Mesenchymal stem cell (in vitro differentiated cells and primary cell): Measurements from ENCODE around the gene CHRND.
A peak's percentile ranks its signal among the peaks of the same experiment; 100 is the strongest.

Experiments used
- DNase-seq: peaks from one replicate; pipeline ENCODE4 v3.0.0-alpha.2; 2013
- H2AFZ ChIP-seq: one replicate; pipeline ENCODE4 v1.6.1; 2013; ENCODE audit warnings: low read depth, mild to moderate bottlenecking, control low read depth, inconsistent platforms, low read length, moderate library complexity
- H2AK5ac ChIP-seq: 2 replicates; pipeline ENCODE4 v1.6.1; 2013; ENCODE audit warnings: low read length, moderate library complexity, mild to moderate bottlenecking, inconsistent platforms; ENCODE audit not compliant: severe bottlenecking
- H2BK120ac ChIP-seq: one replicate; pipeline ENCODE4 v1.6.1; 2013; ENCODE audit warnings: low read depth, mild to moderate bottlenecking, inconsistent platforms, low read length, moderate library complexity
- H2BK12ac ChIP-seq, 2 experiments: one replicate each; pipeline ENCODE4 v1.6.1; 2013; ENCODE audit warnings: inconsistent platforms in 2 of 2, low read length in 2 of 2, mild to moderate bottlenecking in 2 of 2, moderate library complexity in 2 of 2, control low read depth in 1 of 2
- H2BK15ac ChIP-seq: one replicate; pipeline ENCODE4 v1.6.1; 2013; ENCODE audit warnings: mild to moderate bottlenecking, low read depth, inconsistent platforms; ENCODE audit not compliant: poor library complexity, severe bottlenecking
- H2BK5ac ChIP-seq: 2 replicates; pipeline ENCODE4 v1.6.1; 2013; ENCODE audit warnings: low read depth, mild to moderate bottlenecking, low read length, control low read depth, inconsistent platforms; ENCODE audit not compliant: poor library complexity, severe bottlenecking
- H3K14ac ChIP-seq, 2 experiments: one replicate each; pipeline ENCODE4 v1.6.1; 2013; ENCODE audit warnings: inconsistent platforms in 2 of 2, low read length in 2 of 2, control low read depth in 1 of 2, mild to moderate bottlenecking in 1 of 2, moderate library complexity in 1 of 2
- H3K18ac ChIP-seq, 2 experiments: one replicate each; pipeline ENCODE4 v1.6.1; 2013; ENCODE audit warnings: inconsistent platforms in 2 of 2, low read length in 2 of 2, control low read depth in 1 of 2, low read depth in 1 of 2, mild to moderate bottlenecking in 1 of 2
- H3K23ac ChIP-seq, 2 experiments: one replicate each; pipeline ENCODE4 v1.6.1; 2013; ENCODE audit warnings: inconsistent platforms in 2 of 2, low read length in 2 of 2, mild to moderate bottlenecking in 2 of 2, moderate library complexity in 2 of 2, control low read depth in 1 of 2
- H3K27ac ChIP-seq: 2 replicates; pipeline ENCODE4 v1.5.1; 2013; ENCODE audit warnings: mild to moderate bottlenecking, moderate library complexity, low read length, control low read depth, inconsistent platforms; ENCODE audit not compliant: poor library complexity, severe bottlenecking
- H3K27me3 ChIP-seq, 2 experiments: 2 replicates each; pipeline versions ENCODE4 v1.6.1 to v1.7.0; 2013; ENCODE audit warnings: low read length in 2 of 2, mild to moderate bottlenecking in 2 of 2, moderate library complexity in 2 of 2, control low read depth in 1 of 2, inconsistent platforms in 1 of 2; ENCODE audit not compliant: control insufficient read depth in 1 of 2, insufficient read depth in 1 of 2
- H3K36me3 ChIP-seq, 2 experiments: 2 replicates each; pipeline versions ENCODE4 v1.6.1 to v1.7.0; 2013; ENCODE audit warnings: low read length in 2 of 2, control low read depth in 1 of 2, inconsistent platforms in 1 of 2, low read depth in 1 of 2, mild to moderate bottlenecking in 1 of 2; ENCODE audit not compliant: insufficient read depth in 2 of 2, control insufficient read depth in 1 of 2
- H3K4ac ChIP-seq, 2 experiments: one replicate each; pipeline ENCODE4 v1.6.1; 2013; ENCODE audit warnings: inconsistent platforms in 2 of 2, low read length in 2 of 2, mild to moderate bottlenecking in 2 of 2, moderate library complexity in 2 of 2, control low read depth in 1 of 2, low read depth in 1 of 2
- H3K4me1 ChIP-seq: 2 replicates; pipeline ENCODE4 v1.6.1; 2013; ENCODE audit warnings: low read depth, low read length, control low read depth; ENCODE audit not compliant: control insufficient read depth, insufficient read depth
- H3K4me2 ChIP-seq: 2 replicates; pipeline ENCODE4 v1.6.1; 2013; ENCODE audit warnings: low read length, mild to moderate bottlenecking, inconsistent platforms; ENCODE audit not compliant: poor library complexity, severe bottlenecking
- H3K4me3 ChIP-seq, 2 experiments: 2 replicates each; pipeline versions ENCODE4 v1.5.1 to v1.7.0; 2013; ENCODE audit warnings: low read length in 2 of 2, mild to moderate bottlenecking in 2 of 2, control low read depth in 1 of 2, low read depth in 1 of 2; ENCODE audit not compliant: insufficient read depth in 1 of 2
- H3K79me1 ChIP-seq: replicated peaks from 2 replicates; pipeline ENCODE4 v1.6.1; 2013; ENCODE audit warnings: mild to moderate bottlenecking, control low read depth, low read length, inconsistent platforms; ENCODE audit not compliant: poor library complexity, severe bottlenecking
- H3K9ac ChIP-seq: 2 replicates; pipeline ENCODE4 v1.7.0; 2013; ENCODE audit warnings: mild to moderate bottlenecking, low read length, moderate library complexity
- H3K9me3 ChIP-seq: 2 replicates; pipeline ENCODE4 v1.7.0; 2013; ENCODE audit warnings: mild to moderate bottlenecking, low read length; ENCODE audit not compliant: control insufficient read depth
- H4K8ac ChIP-seq: one replicate; pipeline ENCODE4 v1.6.1; 2013; ENCODE audit warnings: inconsistent platforms, mild to moderate bottlenecking, low read length, moderate library complexity
- H4K91ac ChIP-seq: one replicate; pipeline ENCODE4 v1.6.1; 2013; ENCODE audit warnings: mild to moderate bottlenecking, low read length, inconsistent platforms
- WGBS: methylation state at CpG from one replicate; pipeline ENCODE4 v1.1.7; 2013; ENCODE audit warnings: mixed read lengths; 5-methylcytosine and 5-hydroxymethylcytosine counted together

The CHRND gene

DNA sequence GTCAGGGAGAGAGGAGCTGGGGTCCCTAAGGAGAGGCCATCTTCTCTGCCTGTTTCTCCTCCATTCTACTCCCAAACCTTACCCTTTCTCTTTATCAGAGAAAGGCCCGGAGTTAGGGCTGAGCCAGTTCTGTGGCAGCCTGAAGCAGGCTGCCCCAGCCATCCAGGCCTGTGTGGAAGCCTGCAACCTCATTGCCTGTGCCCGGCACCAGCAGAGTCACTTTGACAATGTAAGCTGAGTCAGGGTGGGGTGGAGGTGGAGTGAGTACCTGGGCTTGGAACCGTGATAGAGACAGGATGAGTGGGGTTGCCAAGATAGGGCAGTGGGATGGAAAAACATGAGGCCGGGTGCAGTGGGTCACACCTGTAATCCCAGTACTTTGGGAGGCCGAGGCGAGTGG, 18.7 kb downstream of the CHRND start:
- no peak overlapping the region for H3K4ac ChIP-seq
- H2BK120ac ChIP-seq, result no peak overlapping the region
- no peak overlapping the region for H3K23ac ChIP-seq
- no peak overlapping the region for H3K27ac ChIP-seq
- DNase-seq, result no peak
- no peak overlapping the region for H4K91ac ChIP-seq
- no peak overlapping the region for H2BK15ac ChIP-seq
- no peak overlapping the region for H3K18ac ChIP-seq
- H3K9ac ChIP-seq, result no peak overlapping the region
- H4K8ac ChIP-seq, result no peak overlapping the region
- H3K4me3 ChIP-seq, result no peak overlapping the region
- peaks cover 2 to 11% of the 10 kb centered on the region in 2 experiments for H3K27me3 ChIP-seq
- H2BK12ac ChIP-seq, result no peak overlapping the region
- H3K4me1 ChIP-seq, result peaks cover 3% of the 10 kb centered on the region
- H3K36me3 ChIP-seq, result peaks cover 12 to 28% of the 10 kb centered on the region in 2 experiments
- peaks cover 3% of the 10 kb centered on the region for H3K9me3 ChIP-seq
- no peak overlapping the region for H2AFZ ChIP-seq
- H2BK5ac ChIP-seq, result no peak overlapping the region
- H2AK5ac ChIP-seq, result no peak overlapping the region
- WGBS, result 93% methylated on average over 6 of the region's 6 CpGs
- no peak overlapping the region for H3K4me2 ChIP-seq
- H3K14ac ChIP-seq, result no peak overlapping the region
- H3K79me1 ChIP-seq, result peaks cover 32% of the 10 kb centered on the region

DNA sequence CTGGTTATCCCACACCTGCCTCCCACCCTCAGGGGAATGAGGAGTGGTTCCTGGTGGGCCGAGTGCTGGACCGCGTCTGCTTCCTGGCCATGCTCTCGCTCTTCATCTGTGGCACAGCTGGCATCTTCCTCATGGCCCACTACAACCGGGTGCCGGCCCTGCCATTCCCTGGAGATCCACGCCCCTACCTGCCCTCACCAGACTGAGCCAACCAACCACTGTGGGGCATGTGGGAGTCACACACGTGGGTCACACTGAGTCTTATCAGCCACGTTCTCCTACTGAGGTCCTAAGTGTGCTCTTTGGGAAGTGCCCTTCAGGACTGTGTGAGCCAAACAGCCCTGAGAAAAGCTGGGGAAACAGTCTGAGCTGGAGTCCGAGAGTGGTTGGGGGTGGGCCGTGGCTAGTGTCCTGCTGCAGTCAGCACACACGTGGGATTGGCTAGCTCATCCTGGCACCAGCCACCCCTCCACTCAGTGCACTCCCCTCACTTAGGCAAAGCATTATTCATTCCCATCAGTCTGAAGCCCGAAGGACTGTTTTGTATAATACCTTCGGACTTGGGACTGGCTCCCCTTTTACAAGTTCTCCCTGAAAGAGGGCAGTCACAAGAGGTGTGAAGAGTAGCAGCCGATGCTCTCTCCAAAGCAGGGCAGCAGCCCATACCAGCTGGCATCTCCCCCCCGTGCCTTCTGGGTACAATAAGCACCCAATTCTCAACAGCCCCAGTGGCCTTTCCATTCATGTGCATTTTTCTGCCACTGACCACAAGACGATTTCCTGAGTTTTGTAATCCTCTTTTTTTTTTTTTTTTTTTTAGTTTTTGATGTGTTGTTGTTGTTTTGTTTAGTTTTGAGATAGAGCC, 19.8 kb downstream of the CHRND start:
- no peak overlapping the region for H2BK120ac ChIP-seq
- no peak overlapping the region for H3K9ac ChIP-seq
- 93% methylated on average over 16 of the region's 17 CpGs for WGBS

DNA sequence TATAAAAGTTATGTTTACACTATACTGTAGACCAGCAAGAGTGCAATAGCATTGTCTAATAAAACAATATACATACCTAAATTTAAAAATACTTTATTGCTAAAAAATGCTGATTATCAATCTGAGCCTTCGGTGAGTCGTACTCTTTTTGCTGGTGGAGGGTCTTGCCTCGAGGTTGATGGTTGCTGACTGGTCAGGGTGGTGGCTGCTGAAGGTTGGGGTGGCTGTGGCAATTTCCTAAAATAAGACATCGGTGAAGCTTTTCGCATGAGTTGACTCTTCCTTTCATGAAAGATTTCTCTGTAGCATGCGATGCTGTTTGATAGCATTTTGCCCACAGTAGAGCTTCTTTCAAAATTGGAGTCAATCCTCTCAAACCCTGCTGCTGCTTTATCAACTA, 22.0 kb downstream of the CHRND start:
- Histone ChIP-seq H3K27ac (no peak overlapping the region), H2AK5ac (no peak overlapping the region), H3K4me2 (no peak overlapping the region), H2BK12ac (no peak overlapping the region), H3K4me1 (peaks cover 7% of the 10 kb centered on the region), H4K8ac (no peak overlapping the region), H3K36me3 (peaks cover 20 to 31% of the 10 kb centered on the region in 2 experiments), H3K9me3 (peaks cover 3% of the 10 kb centered on the region), H3K4ac (no peak overlapping the region), H3K79me1 (peaks cover 32% of the 10 kb centered on the region), H3K9ac (no peak overlapping the region), H3K18ac (no peak overlapping the region), H2BK5ac (no peak overlapping the region), H2AFZ (no peak overlapping the region), H3K14ac (no peak overlapping the region), H3K4me3 (no peak overlapping the region), H3K23ac (no peak overlapping the region), H4K91ac (no peak overlapping the region), H2BK15ac (no peak overlapping the region), H3K27me3 (no peaks in the 10 kb centered on the region), H2BK120ac (no peak overlapping the region)
- no peak for DNase-seq
- 100% methylated on average over 6 of the region's 6 CpGs for WGBS

More for the DNA sequence above, 19.8 kb downstream of the CHRND start:
- Histone ChIP-seq H3K4ac (no peak overlapping the region), H3K9me3 (peaks cover 3% of the 10 kb centered on the region), H3K79me1 (peaks cover 32% of the 10 kb centered on the region), H3K27me3 (peaks cover 0 to 1% of the 10 kb centered on the region in 2 experiments), H3K14ac (no peak overlapping the region), H3K23ac (no peak overlapping the region), H4K91ac (peak overlapping the region; percentile 23), H2AFZ (no peak overlapping the region), H2AK5ac (no peak overlapping the region), H2BK15ac (no peak overlapping the region), H3K36me3 (peaks cover 12 to 28% of the 10 kb centered on the region in 2 experiments), H2BK5ac (no peak overlapping the region), H3K4me1 (peaks cover 3% of the 10 kb centered on the region), H3K4me3 (no peak overlapping the region), H3K4me2 (no peak overlapping the region), H3K18ac (no peak overlapping the region), H2BK12ac (no peak overlapping the region), H3K27ac (no peak overlapping the region), H4K8ac (no peak overlapping the region)
- no peak for DNase-seq

DNA sequence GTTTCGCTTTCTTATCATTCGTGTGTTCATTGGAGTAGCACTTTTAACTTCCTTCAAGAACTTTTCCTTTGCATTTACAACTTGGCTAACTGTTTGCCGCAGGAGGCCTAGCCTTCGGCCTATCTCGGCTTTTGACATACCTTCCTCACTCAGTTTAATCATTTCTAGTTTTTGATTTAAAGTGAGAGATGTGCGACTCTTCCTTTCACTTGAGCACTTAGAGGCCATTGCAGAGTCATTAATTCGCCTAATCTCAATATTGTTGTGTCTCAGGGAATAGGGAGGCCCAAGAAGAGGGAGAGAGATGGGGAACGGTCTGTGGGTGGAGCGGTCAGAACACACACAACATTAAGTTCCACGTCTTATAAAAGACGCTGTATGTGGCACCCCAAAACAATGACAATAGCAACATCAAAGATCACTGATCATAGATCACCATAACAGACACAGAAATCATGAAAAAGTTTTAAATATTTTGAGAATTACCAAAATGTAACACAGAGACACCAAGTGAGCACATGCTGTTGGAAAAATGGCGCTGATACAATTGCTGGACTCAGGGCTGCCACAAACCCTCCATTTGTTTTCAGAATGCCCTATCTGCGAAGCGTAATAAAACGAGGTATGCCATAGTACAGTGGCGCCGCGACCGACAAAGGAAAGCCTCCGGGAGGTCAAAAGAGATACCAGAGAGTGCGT, 23.8 kb downstream of the CHRND start:
- Histone ChIP-seq H4K8ac (peak overlapping the region; percentile 63), H3K23ac (no peak overlapping the region), H2BK15ac (no peak overlapping the region), H3K4ac (peak overlapping the region in 1 of 2 experiments; percentile 89), H2BK5ac (no peak overlapping the region), H3K27me3 (no peaks in the 10 kb centered on the region), H3K79me1 (peaks cover 26% of the 10 kb centered on the region), H3K36me3 (peaks cover 17 to 36% of the 10 kb centered on the region in 2 experiments), H3K18ac (peak overlapping the region; percentile 74 to 97), H2AFZ (peak overlapping the region; percentile 83), H3K9me3 (peaks cover 3% of the 10 kb centered on the region), H3K14ac (peak overlapping the region in 1 of 2 experiments; percentile 87), H2AK5ac (no peak overlapping the region), H3K4me1 (peaks cover 7% of the 10 kb centered on the region), H2BK120ac (no peak overlapping the region), H2BK12ac (no peak overlapping the region), H3K4me2 (peak overlapping the region; percentile 64), H3K4me3 (peak overlapping the region; percentile 85 to 98), H4K91ac (no peak overlapping the region), H3K27ac (peak overlapping the region; percentile 86), H3K9ac (peak overlapping the region; percentile 99)
- 25% methylated on average over 14 of the region's 21 CpGs for WGBS
- no peak for DNase-seq
